ENCODE measurements around the gene JAK2.

- TF ChIP-seq USF2 (IDR thresholded peaks at IDR 0.05) (no peak), RCOR1 (IDR thresholded peaks at IDR 0.05; ENCODE audit: low read depth, low read length) (no peak)
These were observed 47.6 kb upstream of the JAK2 start for GRCh38 chr9:4937446-4937845.

Data from A549 (cell line).